OCI-LY1 (cell line): ENCODE data around the gene DLGAP4.

ENCODE experiments used
- CTCF ChIP-seq: fragments of 200-600 bp; sonication (generic), shearing (Covaris generic); IDR thresholded peaks from 2 replicates; pipeline ENCODE4 v1.5.1; 2017; ENCODE audit warnings: mild to moderate bottlenecking, antibody characterized with exemption, low read length, moderate library complexity, mixed read lengths
- EZH2 ChIP-seq: fragments of 200-600 bp; sonication (generic), shearing (Covaris generic); IDR thresholded peaks from 2 replicates; pipeline ENCODE4 v1.8.0; 2017; ENCODE audit warnings: borderline replicate concordance, mixed run types, mild to moderate bottlenecking, antibody characterized with exemption, low read length, moderate library complexity, mixed read lengths

- no peak for TF ChIP-seq CTCF
- no peak for TF ChIP-seq EZH2
Observed at GRCh38 chr20:36466089-36466488, 159.9 kb downstream of the DLGAP4 start.
